Measurements from ENCODE around the gene C15orf39. TPM values are rescaled to one million over a fixed set of nuclear protein-coding genes. Genes with fewer than 3 reads are reported as not detected.

Gene C15orf39
- total RNA-seq = 10 to 100 TPM; 47.0 to 48.6 TPM

DNA sequence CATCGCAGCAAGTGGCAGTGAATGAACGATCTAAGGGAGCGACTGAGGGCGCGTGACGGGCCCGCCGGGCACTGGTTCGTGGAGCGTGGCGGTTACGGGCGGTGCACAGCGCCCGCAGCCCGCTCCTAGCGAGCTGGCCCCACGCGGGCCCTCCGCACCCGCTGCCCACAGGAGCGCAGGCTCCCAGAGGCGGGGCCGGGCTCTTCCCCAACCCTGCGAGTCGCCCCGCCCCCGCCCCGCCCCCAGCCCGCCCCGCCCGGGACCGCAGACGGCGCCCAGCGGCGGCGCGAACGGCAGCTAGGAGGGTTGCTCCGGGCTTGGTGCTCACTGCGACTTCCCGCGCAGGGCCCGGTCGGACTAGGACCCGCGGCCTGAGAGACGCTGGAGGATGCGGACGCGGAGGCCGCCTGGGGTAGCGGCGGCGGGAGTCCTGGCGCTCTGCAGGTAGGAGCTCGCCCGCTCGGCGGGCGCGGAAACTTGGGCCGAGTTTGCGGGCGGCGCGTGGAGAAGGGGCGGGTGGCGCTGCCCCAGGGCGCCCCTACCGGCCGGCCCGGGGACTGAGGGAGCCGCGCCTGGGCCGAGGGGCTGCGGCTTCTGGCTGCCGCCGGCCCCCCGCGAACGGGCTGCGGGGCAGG is at the start of gene C15orf39:
C15orf39 (plus strand) TSS at position 267 of the 635 bp plus-strand sequence. CDS start 4,167 bp downstream, outside the sequence.
- H3K4me3 Mint-ChIP-seq = peak within 1 kb of the TSS; percentile 92
- ChIA-PET POLR2A (interaction anchor here (0.6 to 1.2 kb wide), 2 partner anchors 159 to 171 kb away, joined by 3 to 7 read pairs; no protein-coding TSS in a partner anchor), CTCF (interaction anchor here (0.6 to 2.3 kb wide), 35 partner anchors 9 to 620 kb away, joined by 3 to 32 read pairs (median 4); partner anchors contain the start of gene PPCDC)
- DNase-seq = peak; percentile 77
- H3K36me3 Mint-ChIP-seq (ENCODE audit: low read depth) = peaks cover 8% of the 10 kb centered on the region
- H3K9me3 Mint-ChIP-seq = no peaks in the 10 kb centered on the region
- peak within 1 kb of the TSS; percentile 93 for H3K27ac Mint-ChIP-seq
- H3K4me1 Mint-ChIP-seq = peaks cover 67% of the 10 kb centered on the region
- H3K27me3 Mint-ChIP-seq = no peaks in the 10 kb centered on the region

DNA sequence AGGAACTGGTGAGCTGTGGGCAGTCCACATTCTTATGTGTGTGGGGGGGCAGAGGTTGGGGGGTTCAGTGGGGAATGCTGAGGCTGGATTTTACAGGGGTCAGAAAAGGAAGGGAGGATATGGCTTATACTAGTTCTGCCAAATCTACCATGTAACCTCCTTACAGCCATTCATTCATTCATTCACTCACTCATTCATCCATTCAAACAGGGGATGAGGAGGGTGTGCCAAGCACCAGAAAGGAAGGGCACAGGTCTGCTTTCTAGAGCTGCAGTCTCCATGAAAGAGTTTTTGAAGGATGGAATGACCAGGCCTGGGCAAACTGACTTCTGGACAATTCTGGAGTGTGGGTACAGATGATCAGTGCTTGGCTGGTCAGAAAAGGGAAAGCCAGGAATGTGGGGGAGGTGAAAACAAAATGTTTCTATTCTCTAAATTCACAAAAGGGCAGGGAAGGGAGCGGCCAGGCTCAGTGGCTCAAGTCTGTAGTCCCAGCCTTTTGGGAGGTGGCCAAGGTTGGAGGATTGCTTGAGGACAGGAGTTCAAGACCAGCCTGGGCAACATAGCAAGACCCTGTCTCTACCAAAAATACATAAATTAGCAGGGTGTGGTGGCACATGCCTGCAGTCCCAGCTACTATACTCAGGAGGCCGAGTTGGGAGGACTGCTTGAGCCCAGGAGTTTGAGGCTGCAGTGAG is 49.2 kb upstream of the C15orf39 start:
- DNase-seq = no peak
- Mint-ChIP-seq H3K27ac (no peak overlapping the region), H3K4me3 (no peak overlapping the region), H3K27me3 (peaks cover 2% of the 10 kb centered on the region), H3K4me1 (peaks cover 23% of the 10 kb centered on the region), H3K36me3 (ENCODE audit: low read depth) (no peaks in the 10 kb centered on the region), H3K9me3 (peaks cover 4% of the 10 kb centered on the region)
- ChIA-PET POLR2A (no interaction called here), CTCF (interaction anchor here (1.0 to 1.2 kb wide), 2 partner anchors 8 to 66 kb away, joined by 3 read pairs; no protein-coding TSS in a partner anchor)

DNA sequence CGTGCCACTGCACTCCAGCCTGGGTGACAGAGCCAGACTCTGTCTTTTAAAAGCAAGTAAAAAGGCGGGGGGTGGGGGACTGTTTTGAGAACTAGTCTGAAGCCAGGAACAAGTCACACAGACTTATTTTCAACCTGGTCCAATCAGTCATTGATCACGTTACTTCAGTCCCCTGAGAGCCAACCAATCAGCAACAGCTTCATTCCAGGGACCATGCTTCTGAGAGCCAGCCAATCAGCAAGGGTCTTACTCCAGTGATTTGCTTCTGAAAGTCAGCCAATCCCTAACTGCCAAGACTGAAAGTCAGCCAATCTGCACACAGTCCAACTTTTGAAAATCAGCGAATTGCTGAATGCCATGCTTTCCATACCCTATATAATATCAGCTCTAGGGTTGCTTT is 48.6 kb upstream of the C15orf39 start:
- Mint-ChIP-seq H3K27ac (no peak overlapping the region), H3K27me3 (peaks cover 2% of the 10 kb centered on the region), H3K9me3 (peaks cover 4% of the 10 kb centered on the region), H3K36me3 (ENCODE audit: low read depth) (no peaks in the 10 kb centered on the region), H3K4me1 (peaks cover 23% of the 10 kb centered on the region), H3K4me3 (no peak overlapping the region)
- DNase-seq = peak; percentile 22
- ChIA-PET POLR2A (no interaction called here), CTCF (interaction anchor here (1.2 kb wide), 1 partner anchor 9 kb away, joined by 3 read pairs; no protein-coding TSS in a partner anchor)

DNA sequence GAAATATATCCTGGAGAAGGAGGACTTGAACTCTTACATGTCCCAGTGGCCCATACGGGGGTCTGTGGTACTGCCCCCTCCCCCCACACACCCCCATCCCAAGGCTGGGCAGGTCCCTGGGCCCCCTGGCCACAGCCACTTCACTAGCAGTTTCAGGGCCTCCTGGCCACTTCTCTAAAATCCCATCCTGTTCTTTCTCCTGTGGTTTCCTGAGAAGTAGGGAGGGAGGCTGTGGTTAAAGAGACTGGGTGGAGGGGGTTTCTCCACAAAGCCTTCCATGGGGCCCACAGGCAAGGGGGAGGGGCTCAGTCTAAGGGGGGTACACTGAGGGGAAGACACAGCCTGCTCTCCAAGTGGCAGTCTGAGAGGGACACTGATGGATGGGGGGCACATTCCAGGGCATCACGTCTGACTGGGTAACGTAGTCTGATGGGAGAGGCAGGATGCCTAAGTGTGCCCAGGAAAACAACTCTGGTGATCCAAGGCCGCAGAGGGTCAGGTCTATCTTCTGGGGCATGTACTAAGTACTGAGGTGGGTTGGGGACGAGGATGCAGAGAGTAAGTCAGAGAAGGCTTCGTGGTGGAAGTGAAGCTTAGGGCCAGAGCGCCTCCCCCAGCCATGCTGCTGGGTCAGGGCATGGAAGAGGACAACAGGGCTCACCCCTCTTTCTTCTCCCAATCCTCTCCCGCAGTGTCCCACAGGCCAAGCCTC is 48.0 kb upstream of the C15orf39 start:
- Mint-ChIP-seq H3K27ac (no peak overlapping the region), H3K36me3 (ENCODE audit: low read depth) (no peaks in the 10 kb centered on the region), H3K4me1 (peaks cover 23% of the 10 kb centered on the region), H3K27me3 (peaks cover 2% of the 10 kb centered on the region), H3K9me3 (peaks cover 4% of the 10 kb centered on the region), H3K4me3 (no peak overlapping the region)
- ChIA-PET POLR2A (no interaction called here), CTCF (interaction anchor here (0.6 to 1.2 kb wide), 2 partner anchors 9 to 220 kb away, joined by 3 to 4 read pairs; no protein-coding TSS in a partner anchor)
- no peak for DNase-seq

GRCh38 chr15:75154461-75155062 is 47.1 kb upstream of the C15orf39 start:
- ChIA-PET POLR2A (no interaction called here), CTCF (no interaction called here)
- H3K4me1 Mint-ChIP-seq = peaks cover 23% of the 10 kb centered on the region
- no peak overlapping the region for H3K27ac Mint-ChIP-seq
- no peak for DNase-seq
- no peaks in the 10 kb centered on the region for H3K36me3 Mint-ChIP-seq (ENCODE audit: low read depth)
- H3K9me3 Mint-ChIP-seq = peaks cover 4% of the 10 kb centered on the region
- H3K4me3 Mint-ChIP-seq = no peak overlapping the region
- H3K27me3 Mint-ChIP-seq = peaks cover 5% of the 10 kb centered on the region

GRCh38 chr15:75156326-75157215 is 45.1 kb upstream of the C15orf39 start:
- H3K4me1 Mint-ChIP-seq = peaks cover 19% of the 10 kb centered on the region
- H3K9me3 Mint-ChIP-seq = no peaks in the 10 kb centered on the region
- ChIA-PET CTCF (interaction anchor here (0.6 to 1.3 kb wide), 3 partner anchors 31 to 111 kb away, joined by 3 to 4 read pairs (median 4); partner anchors contain the start of gene C15orf39), POLR2A (no interaction called here)
- no peak overlapping the region for H3K27ac Mint-ChIP-seq
- DNase-seq = no peak
- H3K4me3 Mint-ChIP-seq = no peak overlapping the region
- H3K36me3 Mint-ChIP-seq (ENCODE audit: low read depth) = no peaks in the 10 kb centered on the region
- H3K27me3 Mint-ChIP-seq = peaks cover 12% of the 10 kb centered on the region

DNA sequence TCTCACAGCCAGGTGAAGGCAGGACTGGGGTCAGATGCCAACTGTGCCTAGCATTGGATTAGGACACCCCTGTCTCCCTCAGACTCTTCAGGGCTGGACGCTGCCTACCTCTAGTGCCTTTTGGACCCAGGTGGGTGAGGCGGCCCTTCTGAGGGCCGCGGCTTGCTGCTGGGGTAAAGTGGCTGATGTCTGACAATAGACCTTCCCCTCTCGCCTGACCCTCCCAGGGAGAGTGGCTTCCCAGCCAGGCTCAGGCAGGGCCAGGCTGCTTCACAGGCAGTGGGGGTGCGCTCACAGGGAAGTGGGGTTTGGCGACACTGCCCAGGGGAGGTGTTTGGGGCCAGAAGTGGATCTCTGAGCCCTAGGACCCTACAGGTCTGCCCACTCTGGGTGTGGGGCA is 43.3 kb upstream of the C15orf39 start:
- peaks cover 13% of the 10 kb centered on the region for H3K27me3 Mint-ChIP-seq
- H3K9me3 Mint-ChIP-seq = no peaks in the 10 kb centered on the region
- peaks cover 9% of the 10 kb centered on the region for H3K4me1 Mint-ChIP-seq
- no peaks in the 10 kb centered on the region for H3K36me3 Mint-ChIP-seq (ENCODE audit: low read depth)
- ChIA-PET POLR2A (no interaction called here), CTCF (no interaction called here)
- DNase-seq = no peak
- H3K4me3 Mint-ChIP-seq = no peak overlapping the region
- no peak overlapping the region for H3K27ac Mint-ChIP-seq

- ChIA-PET CTCF (no interaction called here), POLR2A (no interaction called here)
- DNase-seq = no peak
- Mint-ChIP-seq H3K4me1 (peaks cover 2% of the 10 kb centered on the region), H3K4me3 (no peak overlapping the region), H3K27me3 (peaks cover 14% of the 10 kb centered on the region), H3K27ac (no peak overlapping the region), H3K9me3 (no peaks in the 10 kb centered on the region), H3K36me3 (ENCODE audit: low read depth) (no peaks in the 10 kb centered on the region)
These were observed 42.4 kb upstream of the C15orf39 start for GRCh38 chr15:75159244-75159643.

DNA sequence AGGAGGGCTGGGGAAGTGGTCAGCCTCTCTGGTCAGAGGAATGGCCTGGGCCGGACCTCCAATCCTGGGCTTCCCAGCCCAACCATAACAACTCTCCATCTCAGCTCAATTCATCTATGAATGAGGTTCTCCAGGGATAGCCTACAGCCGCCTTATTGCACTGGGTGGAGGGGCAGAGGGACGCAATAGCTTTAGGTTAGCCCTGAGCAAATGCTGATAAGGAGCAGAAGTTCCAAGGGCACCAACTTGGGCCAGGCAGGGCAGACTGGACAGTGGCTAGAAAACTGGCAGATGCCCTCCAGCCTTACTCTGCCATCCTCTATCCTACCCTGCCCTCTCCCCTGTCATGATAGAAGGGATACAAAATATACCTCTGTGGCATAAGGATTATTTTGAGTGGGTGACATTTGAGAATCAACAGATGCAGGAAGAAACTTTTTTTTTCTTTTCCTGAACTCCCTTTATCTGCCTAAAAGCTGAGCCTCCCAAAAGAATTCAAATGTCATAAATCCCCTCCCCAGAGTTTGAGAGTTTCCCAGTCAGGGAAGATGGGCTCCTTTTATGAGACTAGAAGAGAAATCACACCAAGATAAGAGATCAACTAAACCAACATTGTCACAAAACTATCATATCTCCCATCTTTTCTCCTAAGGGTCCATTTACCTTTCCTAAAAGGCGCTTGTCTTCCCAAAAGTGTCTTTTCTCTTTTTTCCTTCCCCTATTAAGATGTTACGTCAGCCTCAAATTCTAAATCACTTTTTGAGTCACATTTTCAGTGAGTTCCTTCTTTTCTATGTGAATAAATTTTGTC is 40.4 kb upstream of the C15orf39 start:
- Mint-ChIP-seq H3K4me1 (peaks cover 1% of the 10 kb centered on the region), H3K4me3 (no peak overlapping the region), H3K27me3 (peaks cover 14% of the 10 kb centered on the region), H3K36me3 (ENCODE audit: low read depth) (no peaks in the 10 kb centered on the region), H3K9me3 (peaks cover under 1% of the 10 kb centered on the region), H3K27ac (no peak overlapping the region)
- DNase-seq = no peak
- ChIA-PET CTCF (interaction anchor here (0.6 kb wide), 1 partner anchor 15 kb away, joined by 3 read pairs; no protein-coding TSS in a partner anchor), POLR2A (no interaction called here)

- Mint-ChIP-seq H3K27ac (no peak overlapping the region), H3K27me3 (peaks cover 17% of the 10 kb centered on the region), H3K9me3 (peaks cover 4% of the 10 kb centered on the region), H3K4me3 (no peak overlapping the region), H3K36me3 (ENCODE audit: low read depth) (no peaks in the 10 kb centered on the region), H3K4me1 (peaks cover 1% of the 10 kb centered on the region)
- ChIA-PET POLR2A (no interaction called here), CTCF (no interaction called here)
- DNase-seq = no peak
These were observed 39.7 kb upstream of the C15orf39 start for GRCh38 chr15:75161917-75162414.

GRCh38 chr15:75163150-75163564 is 38.5 kb upstream of the C15orf39 start:
- ChIA-PET POLR2A (no interaction called here), CTCF (interaction anchor here (0.6 to 1.0 kb wide), 2 partner anchors 12 to 41 kb away, joined by 3 to 5 read pairs; no protein-coding TSS in a partner anchor)
- Mint-ChIP-seq H3K27me3 (peaks cover 17% of the 10 kb centered on the region), H3K9me3 (peaks cover 10% of the 10 kb centered on the region), H3K36me3 (ENCODE audit: low read depth) (no peaks in the 10 kb centered on the region), H3K4me1 (peaks cover 10% of the 10 kb centered on the region), H3K27ac (no peak overlapping the region), H3K4me3 (no peak overlapping the region)
- no peak for DNase-seq

All from activated CD4-positive, alpha-beta T cell treated with anti-CD3 and anti-CD28 coated beads, Interleukin-2, amount 10 ng/mL, durations not matched to agents 7 days and 5 days (primary cell).